ENCODE results near the gene RNASEL.

RNASEL gene

DNA sequence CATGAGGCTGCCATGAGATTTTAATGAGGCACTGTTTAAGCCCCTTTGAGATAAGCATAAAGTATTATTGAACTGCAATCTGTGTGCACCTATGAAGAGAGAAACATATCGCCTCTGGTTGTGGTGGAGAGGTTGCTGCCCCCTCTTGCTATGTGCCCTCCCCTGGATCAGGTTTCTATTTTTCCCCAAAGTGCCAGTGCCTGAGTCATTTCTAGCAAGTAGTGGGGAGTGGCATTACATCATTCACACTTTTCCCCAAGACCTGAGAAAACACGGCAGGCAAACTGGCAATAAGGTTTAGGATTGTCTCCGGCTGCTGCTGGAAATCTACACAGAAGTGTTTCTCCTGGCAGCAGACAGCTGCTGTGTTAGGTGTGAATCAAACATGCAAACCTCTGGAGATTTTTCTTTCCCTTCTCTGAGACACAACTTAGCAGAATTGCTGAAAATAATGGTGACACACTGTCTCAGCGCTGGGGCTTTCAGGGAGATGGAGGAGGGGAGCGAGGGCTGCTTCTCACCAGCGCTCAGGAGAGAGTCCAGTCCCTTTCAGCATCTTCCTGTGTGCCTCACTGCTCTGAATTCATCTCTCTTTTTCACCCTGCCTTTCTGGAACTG is 28.8 kb upstream of the RNASEL start:
- DNase-seq, result peak; percentile 65

DNA sequence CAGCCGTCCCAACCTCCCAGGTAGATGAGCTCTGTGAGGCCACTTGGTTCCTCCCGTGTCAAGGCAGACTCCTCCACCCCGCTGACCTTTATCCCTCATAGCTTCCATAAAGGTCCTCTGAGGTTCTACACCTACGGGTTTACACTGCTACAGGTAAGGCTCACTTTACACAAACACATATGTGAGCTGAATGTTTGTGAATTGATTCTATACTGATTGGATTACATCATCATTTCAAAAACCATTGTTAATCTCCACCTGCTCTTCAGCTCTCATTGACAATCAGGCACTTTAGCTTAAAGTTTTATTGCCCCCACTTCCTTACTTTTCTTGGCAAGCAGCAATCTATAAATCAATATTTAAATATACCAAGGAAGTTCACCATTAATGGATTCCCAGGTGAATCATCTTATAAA is 28.0 kb upstream of the RNASEL start:
- DNase-seq, result no peak

DNA sequence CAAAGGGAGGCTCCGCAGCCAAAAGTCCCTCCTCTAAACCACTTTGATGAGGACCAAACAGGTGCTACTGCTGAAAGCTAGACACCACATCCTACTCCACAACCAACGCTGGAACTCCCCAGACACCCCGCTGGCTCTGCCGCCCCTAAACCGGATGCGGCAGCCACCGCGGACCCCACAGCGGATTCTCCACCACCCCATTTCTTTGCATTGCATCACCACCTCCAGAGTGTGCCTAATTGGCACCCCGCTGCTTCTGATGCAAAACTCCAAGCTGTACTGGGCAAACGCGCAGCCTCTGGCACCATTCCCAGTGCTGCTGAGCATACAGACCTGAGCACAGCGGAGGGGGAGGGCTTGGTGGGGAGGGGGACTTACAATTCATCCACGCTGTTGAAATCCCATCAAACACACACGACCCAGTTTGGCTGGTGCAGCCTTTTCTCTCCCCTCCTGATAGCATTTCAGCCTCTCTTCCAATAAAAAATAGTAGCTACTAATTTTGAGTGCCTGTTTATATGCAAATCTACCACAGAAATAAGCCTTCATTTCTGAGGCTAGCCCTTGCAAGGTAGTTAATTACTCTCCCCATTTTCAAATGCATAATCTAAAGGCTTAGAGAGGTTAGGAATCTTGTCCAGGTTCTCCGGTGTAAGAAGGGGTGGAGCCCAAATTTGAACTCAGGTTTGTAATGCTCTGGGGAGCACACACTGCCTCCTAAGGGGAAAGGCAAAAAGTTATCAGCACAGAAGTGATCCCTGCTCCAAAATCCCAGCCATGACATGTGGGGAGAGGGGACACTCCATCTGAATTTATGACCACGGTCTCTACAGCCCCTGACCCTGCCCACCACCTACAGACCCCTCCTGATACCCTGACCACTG is 27.3 kb upstream of the RNASEL start:
- peak; percentile 86 for DNase-seq

DNA sequence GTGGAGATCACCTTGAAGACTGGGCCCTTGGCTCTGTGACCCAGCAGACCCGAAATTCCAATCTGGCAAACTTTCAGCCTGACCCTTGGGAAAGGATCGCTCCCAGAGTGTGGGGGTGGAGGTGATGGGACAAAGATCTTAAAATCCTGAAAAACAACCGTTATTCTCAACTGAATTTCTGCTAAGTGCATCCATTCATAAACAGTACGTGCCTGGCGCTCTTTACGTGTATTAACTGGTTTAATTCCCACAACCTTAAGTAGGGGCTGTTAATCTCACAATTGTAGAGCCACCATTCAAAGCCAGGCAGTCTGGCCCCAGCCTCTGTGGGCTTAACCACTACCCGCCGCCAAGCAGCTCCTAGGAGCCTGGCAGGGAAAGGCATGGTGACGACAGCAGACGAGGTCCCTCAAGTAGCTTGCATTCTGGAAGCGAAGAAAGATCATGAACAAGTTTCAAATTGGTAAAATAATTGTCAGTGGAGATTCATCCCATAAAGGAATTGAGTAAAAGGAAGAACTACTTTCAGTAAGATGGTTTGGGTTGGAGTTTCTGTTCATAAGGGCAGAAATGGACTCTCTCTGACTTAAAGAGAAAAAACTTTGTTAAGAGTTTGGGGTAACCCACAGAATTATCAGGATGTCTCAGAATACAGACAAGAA is 26.5 kb upstream of the RNASEL start:
- DNase-seq, result peak; percentile 73

DNA sequence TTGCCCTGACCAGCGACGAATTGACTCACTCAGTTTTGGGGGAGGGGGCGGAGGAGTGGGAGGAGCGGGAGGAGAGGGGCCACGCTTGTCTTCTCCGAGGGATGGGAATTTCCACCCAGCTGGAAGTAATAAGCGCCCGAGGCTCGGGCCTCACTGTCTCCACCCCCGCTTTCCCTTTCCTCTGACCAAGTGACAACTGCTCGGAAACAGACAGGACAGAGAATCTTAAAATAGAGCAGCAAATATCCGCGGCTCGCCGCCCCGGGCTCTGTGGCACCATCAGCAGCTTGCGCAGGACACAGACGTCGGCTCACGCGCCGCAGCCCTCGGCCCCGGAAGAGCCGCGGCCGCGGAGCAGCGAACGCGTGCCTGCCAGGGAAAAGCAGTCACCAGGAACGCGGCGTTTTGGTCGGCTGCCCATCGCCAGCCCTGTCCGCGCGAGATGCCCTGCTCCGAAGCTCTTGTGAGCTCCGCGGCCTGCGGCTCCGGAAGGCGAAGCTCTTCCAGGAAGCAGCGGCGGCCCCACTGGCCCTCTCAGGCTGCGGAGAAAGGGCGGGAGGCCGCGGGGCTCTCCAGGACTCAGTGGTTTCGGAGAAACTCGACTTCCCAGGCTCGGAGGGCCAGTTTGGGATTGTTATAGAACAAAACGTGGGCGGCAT is 25.9 kb upstream of the RNASEL start:
- DNase-seq, result peak; percentile 93

DNA sequence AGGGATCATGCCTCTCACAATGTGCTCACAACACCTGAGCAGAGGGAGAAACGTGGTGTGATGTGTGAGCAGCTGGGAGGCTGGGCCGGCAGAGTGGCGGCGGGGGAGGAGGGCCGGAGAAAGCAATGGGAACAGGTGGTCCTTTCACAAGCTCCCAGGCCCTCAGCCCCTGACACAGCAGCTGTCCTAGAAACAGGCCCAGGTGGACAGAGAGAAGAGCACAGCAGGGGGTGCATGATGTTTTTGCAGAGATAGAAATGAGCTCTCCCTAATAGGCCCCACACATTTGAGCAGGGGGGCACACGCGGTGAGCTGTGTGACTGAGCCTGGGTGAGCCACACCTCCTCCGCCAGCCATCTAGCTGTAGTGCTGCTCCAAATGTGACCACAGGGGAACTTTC is 22.7 kb upstream of the RNASEL start:
- peak; percentile 82 for DNase-seq

DNA sequence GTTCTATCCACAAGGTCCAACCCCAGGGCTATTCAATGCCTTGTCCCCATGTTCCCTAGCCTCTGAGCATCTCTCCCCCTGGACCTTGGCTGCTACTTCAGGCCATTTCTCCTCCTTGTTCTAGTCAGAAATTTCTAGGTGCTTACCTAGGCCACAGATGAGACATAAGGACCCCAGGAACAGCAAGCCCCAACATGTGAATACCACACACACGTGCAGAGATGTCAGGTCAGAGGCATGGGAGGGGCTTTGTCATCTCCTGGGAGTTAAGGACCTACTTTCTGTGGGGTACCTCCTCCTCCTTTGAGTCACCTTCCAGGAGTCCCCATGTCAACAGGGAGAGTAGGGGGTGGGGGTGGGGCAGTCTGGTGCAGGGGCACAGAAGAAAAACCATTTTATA is 22.3 kb upstream of the RNASEL start:
- no peak for DNase-seq

DNA sequence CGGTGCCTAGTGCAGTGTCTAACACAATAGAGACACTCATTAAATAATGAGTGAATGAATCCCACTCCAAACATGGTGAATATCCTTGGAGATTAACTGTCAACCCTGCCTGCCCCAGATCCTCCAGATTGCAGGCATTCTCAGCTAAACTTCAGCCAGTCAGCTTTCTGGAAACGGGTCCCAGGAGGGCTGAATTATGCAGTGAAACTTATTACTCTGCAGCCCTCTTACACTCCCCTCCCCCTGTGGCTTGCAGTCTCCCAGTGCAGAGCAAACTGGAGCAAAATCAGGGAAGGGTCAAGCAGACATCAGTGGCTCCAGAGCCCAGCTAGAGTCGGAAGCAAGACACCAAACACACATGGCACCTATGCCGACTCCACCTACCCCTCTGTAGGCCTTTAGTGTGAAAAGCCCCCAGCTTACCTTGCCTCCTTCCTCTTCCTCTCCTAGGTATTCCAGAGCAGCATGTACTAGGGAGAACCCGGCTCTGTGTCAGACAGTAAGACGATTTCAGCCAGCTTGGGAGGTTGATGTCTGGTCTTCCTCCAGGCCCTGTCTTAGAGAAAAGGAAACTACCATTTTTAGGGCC is 21.6 kb upstream of the RNASEL start:
- DNase-seq, result no peak

DNA sequence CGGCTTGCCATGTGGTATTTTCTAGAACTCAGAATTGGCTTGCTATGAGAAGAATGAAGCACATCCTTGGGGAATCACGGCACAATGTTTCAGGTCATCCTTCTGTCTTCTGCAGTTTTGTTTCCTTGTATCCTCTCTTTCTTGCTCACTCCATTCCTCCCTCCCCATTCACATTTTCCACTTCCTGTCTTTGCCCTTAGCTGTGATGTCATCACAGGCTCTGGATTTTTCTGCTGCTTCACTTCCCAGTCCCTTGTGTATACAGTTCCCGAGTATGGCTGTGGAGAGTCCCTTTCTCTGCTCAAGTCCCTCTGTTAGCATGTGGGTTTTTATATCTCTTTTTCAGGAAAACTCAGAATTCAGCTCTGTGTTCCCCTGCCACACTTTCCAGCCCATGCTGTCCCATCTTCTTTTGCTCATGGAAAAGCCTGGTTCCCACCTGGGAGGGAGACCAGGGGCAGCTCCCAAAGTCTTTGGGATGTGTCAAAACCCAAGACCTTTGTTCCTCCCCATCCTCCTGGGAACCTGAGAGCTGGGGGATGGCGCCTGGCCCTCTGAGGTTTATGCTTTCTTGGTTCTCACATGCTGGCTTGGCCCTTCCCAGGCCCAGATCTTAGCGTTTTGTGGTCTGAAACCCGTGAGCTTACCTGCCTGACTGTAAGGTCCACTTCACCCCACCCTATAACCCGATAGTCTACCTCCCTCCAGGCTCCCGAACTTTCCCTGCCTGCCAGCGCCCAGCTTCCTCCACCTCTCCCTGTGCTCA is 20.0 kb upstream of the RNASEL start:
- DNase-seq, result no peak

DNA sequence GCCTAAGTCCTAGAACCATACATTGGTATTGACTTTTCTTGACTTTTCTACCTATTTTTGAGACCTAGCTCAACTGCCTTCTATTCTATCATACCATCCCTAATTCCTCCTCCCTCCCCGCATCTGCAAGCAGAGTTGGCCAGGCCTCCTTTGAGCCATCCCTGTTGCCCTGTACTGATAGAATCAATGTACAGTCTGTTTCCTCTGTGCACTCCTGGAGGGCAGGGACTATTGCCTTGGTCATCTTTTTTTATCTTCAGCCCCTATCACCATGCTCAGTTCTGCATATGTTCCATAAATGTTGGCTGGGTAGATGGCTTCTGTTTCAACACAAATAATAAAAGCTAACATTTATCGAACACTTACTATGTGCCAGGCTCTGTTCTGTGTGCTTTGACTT is 19.2 kb upstream of the RNASEL start:
- DNase-seq, result no peak

DNA sequence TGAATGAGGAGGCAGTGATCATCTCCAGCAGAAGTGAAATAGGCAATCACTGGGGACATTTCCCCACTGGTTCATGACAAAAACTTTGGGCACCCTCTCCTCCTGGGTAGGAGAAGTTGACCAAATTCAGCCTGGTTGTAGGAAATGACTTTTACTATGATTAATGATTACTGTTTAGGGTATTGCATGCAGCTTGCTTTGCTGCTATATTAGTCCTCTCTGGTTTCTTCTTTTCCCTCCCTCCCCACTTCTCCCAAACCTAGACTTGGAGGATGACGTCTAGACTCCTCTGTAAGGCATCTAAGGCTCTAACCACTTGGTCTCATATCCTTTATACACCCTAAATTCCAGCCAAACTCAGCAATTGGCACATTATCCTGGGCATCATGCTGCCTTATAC is 18.5 kb upstream of the RNASEL start:
- no peak for DNase-seq

DNA sequence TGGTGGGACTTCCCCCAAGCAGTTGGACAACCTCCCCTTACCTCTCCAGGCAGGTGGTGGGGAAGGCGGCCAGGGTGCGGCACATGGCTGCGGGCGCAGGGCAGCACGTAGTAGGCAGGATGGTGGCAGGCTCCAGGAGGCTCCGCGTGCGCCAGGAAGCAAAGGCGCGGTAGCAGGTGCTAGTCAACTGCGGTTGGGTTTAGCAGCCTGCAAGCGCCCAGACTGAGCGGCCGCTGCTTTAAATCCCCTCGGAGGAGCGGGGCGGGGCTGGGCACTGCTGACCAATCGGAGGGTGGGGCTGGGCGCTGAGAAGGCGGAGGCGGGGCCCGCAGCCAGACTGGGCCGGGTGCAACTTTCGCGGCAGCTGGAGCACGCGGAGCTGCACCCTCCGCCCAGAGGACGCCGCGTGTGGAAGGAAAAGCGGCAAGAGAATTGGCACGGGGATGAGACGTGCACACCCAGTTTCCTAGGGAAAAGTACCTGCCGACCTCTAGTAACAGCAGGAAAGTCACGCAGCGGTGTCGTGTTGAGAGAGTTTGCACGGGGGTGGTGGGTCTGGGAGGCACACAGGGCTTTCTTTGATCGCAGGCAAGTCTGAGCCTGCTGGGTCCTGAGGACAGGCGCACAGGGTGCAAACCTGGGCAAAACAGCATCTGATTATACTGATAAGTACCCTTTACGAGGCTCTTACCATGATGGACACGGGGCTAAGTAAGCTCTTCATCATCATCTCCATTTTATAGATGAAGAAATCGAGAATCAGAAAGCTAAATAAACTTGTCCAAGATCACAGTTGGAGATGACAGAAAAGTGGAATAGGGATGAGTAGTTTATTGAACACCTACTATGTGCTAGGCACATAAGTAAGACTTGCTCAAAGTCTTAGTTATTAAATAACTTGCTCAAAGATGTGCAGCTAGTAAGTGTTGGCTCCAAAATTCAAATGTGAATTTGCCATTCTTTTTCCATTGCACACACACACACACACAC is 15.4 kb upstream of the RNASEL start, which contains the start of gene RGS16:
TSS of gene RGS16 (minus strand) at position 215 of the 990 bp plus-strand sequence. CDS start at position 85, 130 bp downstream.
- DNase-seq, result peak; percentile 92

DNA sequence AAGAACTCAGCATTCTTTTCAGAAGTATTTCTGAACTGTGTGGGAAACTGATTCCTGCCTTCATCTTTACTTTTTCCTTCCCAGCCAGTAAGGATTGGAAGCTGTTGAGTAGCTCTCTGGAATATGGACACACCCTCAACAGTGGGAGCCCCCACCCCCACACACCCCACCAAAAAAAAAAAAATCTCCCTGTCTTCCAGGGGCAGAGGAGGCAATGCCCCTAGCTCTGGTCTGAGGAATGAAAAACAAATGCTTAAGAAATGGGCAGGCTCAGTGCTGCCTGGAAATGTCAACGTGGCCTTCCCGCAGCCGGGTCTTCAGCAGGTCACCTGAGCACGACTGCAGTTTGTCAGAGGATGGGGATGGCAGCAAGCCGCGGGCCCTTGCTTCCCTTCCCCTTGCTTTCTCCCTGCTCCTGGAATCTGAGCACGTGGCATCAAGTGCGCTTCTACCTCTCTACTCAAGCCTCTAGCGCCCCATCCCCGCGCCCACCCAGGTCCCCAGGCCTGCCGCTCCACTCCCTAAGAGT is 14.7 kb upstream of the RNASEL start:
- no peak for DNase-seq

DNA sequence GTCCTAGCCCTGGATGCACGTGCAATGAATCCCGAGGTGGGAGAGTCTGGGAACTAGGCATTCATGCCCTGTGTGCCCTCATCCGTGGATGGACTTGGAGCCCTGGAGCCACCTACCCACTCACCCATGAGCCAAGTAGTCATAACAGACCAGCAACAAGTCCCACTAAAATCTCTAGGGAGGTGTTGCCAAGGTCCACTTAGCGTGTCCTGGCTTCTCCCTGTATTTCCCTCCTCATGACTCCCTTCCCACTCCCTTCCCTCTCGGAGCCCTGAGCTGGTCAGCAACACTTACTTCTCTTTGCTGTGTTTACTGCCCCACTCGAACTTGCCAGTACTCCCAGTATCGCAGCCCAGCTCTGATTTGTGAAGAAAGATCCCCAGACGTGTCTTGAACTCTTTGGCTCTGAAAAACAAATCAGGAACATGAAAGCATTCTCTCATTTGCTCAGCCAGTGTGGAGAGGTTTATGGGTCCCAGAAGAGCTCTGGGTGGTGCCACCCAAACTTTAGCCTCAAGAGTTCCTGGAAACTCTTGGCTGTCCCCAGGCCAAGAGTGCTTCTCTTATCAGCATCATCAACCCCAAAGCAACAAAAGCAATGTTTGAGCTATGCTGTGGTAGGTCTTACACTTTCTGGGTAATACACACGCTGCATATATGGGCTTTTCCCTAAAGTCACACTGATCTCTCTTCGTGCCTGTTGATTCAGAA is 14.0 kb upstream of the RNASEL start:
- no peak for DNase-seq

DNA sequence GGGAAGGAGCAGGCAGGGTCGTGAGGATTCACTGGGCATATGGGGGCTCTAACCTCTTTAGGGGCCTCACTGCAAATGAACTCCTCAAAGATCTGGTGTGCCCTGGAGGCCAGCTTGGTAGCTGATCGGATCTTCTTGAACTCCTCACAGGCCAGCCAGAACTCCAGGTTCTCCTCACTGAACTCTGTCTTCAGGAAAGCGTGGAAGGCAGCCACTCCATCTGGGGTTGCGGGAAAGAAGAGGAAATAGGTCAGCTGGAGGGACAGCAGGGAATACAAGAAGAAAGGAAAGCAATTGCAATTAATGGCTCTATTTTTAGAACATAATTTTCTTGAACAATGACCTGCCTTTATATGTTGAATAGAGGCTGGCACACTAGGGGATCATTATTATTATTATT is 12.9 kb upstream of the RNASEL start:
- no peak for DNase-seq

DNA sequence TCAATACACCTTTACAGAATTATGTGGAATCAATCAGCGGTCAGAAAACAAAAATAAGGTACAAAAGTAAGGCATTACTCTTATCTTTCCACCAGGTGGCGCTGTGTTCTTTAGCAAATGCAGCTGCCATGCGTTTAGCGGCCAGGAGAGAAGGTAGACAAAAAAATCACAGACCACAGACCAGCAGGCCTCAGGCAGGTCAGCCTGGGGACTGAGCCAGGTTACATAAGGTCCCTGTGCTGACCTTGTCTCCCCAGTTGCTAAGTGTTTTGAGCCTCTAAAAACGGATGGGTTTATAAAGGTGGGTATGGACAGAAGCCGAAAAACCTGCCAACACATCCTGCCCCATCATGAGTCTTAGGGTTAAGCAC is 12.3 kb upstream of the RNASEL start:
- DNase-seq, result peak; percentile 84

DNA sequence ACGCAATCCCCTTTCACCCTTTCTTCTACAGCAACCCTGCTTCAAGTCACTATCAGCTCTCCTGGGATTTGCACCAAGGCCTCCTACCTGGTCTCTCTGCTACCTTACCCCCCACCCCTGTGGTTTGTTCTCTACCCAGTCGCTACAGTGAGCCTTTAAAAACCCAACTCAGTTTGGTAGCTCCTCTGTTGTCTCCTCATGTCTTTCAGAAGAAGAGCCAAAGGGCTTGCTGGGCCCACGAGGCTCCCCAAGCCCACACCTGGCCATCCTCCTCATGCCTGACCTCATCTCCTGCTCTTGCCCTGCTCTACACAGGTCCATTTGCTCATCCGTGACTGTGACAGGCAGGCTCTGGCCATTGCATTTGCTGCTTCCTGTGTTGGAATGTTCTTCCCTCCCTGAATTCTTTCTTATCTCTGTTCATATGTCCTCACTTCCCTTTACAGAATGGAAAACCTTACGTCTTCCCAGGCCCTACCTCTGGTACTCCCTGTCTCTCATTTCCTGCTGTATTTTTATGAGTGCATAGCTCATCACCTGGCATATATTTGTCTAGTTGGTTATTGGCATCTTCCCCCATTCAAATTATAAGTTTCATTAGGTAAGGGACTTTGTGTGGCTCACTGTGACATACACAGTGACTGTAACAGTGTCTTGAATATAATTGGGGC is 11.8 kb upstream of the RNASEL start:
- no peak for DNase-seq

DNA sequence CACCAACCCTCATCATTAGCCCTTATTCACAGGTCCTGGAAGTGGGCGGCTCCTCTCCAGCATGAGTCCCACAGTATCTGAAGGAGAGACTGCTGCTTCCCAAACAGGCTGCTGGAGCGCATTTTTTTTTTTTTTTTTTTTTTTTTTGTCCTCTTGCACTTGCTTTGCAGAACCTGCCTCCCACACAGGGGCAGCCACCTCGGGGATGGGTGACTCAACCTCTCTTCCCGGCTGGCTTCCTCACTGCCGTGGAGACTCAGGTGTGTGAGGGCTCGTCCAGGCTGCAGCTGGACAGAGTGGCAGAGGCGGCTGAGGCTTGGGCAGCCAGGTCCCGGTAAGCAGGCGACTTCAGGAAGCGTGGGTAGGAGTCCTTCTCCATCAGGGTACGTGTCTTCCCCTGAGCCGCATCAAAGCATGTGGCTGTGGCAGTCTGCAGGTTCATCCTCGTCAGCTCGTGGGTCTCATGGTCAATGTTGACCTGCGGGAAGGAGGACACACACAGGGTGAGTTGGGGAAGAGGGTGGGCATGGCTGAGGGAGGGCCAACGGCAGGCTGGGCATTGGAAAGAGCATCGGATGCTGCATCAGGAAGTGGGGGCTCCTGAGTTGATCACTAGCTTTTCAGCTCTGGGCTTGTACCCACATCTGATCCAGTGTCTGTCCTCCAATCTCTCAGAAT is 11.1 kb upstream of the RNASEL start:
- DNase-seq, result no peak

DNA sequence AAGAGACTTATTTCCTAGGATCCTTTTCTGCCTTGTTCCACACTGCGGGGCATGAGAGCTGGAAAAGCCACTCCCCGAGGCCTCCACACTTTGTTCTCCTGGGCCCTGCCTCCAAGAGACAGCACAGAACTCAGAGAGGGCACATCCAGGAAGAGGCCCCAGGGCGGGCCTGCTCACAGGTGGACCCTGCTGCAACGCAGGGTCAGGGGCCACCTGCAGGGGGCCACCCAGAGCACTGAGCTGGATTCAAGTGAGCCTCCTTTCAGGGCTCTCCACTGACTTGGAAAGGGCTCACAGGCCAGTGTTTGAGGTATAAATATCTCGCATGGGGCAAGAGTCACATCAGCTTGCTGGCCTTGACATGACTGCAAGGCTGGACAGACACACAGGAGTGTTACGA is 10.3 kb upstream of the RNASEL start:
- no peak for DNase-seq
